Thyroid gland (tissue), 4 donors: ENCODE measurements around the gene TMEM52. TPM values are rescaled to one million over a fixed set of nuclear protein-coding genes. Genes with fewer than 3 reads are reported as not detected.

Experiments used
- DNase-seq, 2 donors: peaks; one replicate each; pipeline ENCODE4 v3.0.0-alpha.2; 2019
- H3K27ac ChIP-seq, 3 donors: fragments of 200-600 bp; sonication (generic); 1 replicate in 2 of 3; 2 replicates in 1 of 3; pipeline ENCODE4 v1.5.1; 2016 to 2019; ENCODE audit warnings: mild to moderate bottlenecking in 1 of 3, moderate library complexity in 1 of 3
- H3K27me3 ChIP-seq: fragments of 200-600 bp; sonication (generic); one replicate; pipeline ENCODE4 v1.5.1; 2019
- H3K36me3 ChIP-seq, 2 donors: fragments of 200-600 bp; sonication (generic); one replicate each; pipeline ENCODE4 v1.5.1; 2016 to 2019
- H3K4me1 ChIP-seq, 2 donors: fragments of 200-600 bp; sonication (generic); one replicate each; pipeline ENCODE4 v1.5.1; 2017 to 2019
- H3K4me3 ChIP-seq, 3 donors: fragments of 200-600 bp; sonication (generic); replicated peaks in 1 of 3; 1 replicate in 2 of 3; 2 replicates in 1 of 3; pipeline ENCODE4 v1.5.1; 2016; ENCODE audit warnings: mild to moderate bottlenecking in 1 of 3
- H3K9me3 ChIP-seq: fragments of 200-600 bp; sonication (generic); one replicate; pipeline ENCODE4 v1.5.1; 2017
- CTCF ChIP-seq, 6 experiments: fragments of 200-600 bp in 3 of 6; fragments of 450-650 bp in 3 of 6; sonication (generic) in 3 of 6; IDR thresholded peaks; one replicate each; pipeline ENCODE4 v1.5.1; 2016 to 2019; ENCODE audit warnings: antibody characterized with exemption in 6 of 6, mild to moderate bottlenecking in 2 of 6, inconsistent platforms in 1 of 6, moderate library complexity in 1 of 6
- POLR2A ChIP-seq, 2 donors: fragments of 450-650 bp; IDR thresholded peaks; one replicate each; pipeline ENCODE4 v1.6.1; 2017; ENCODE audit warnings: antibody characterized with exemption in 2 of 2, mild to moderate bottlenecking in 2 of 2, moderate library complexity in 1 of 2
- WGBS, 2 donors: methylation state at CpG; one replicate each; pipeline ENCODE4 v1.1.5; 2017; 5-methylcytosine and 5-hydroxymethylcytosine counted together
- intact Hi-C: fragments of 100-400 bp; cut with DNase I; formaldehyde crosslinking; loops from one replicate; pipeline ENCODE4 v1.15.1; 2023
- total RNA-seq, 4 donors: library from RNA; depleted of rRNA; stranded (reverse); fragments of >200 nt; gene quantifications; one replicate each; pipeline ENCODE4 v1.2.3, GENCODE V29; 2016

TMEM52 gene
- total RNA-seq, 4 donors from 2014 or later: not detected

GRCh38 chr1:1924849-1925248, 5.8 kb upstream of the TMEM52 start:
- WGBS, 2 donors: 94 to 95% methylated on average over 21 of the region's 21 CpGs
- no peak for DNase-seq
- H3K4me1 ChIP-seq: peaks cover 0 to under 1% of the 10 kb centered on the region in 2 donors

GRCh38 chr1:1924386-1924785, 5.3 kb upstream of the TMEM52 start:
- no peak for DNase-seq
- 42 to 64% methylated on average over 6 to 10 of the region's 18 CpGs for WGBS, 2 donors

More at GRCh38 chr1:1924849-1925248, 5.8 kb upstream of the TMEM52 start:
- H3K9me3 ChIP-seq: no peaks in the 10 kb centered on the region
- H3K27ac ChIP-seq: no peak overlapping the region
- H3K36me3 ChIP-seq: no peaks in the 10 kb centered on the region
- H3K4me3 ChIP-seq: no peak overlapping the region
- H3K27me3 ChIP-seq: no peaks in the 10 kb centered on the region
- intact Hi-C loops: no loop called here
- no peak for TF ChIP-seq CTCF (IDR thresholded peaks at IDR 0.05)
- no peak for TF ChIP-seq POLR2A (IDR thresholded peaks at IDR 0.05)

GRCh38 chr1:1922956-1923833, 4.1 kb upstream of the TMEM52 start:
- TF ChIP-seq POLR2A (IDR thresholded peaks at IDR 0.05): no peak
- TF ChIP-seq CTCF (IDR thresholded peaks at IDR 0.05): no peak
- Histone ChIP-seq H3K4me1 (peaks cover 7 to 15% of the 10 kb centered on the region in 2 donors), H3K27ac (no peak overlapping the region), H3K27me3 (no peaks in the 10 kb centered on the region), H3K36me3 (no peaks in the 10 kb centered on the region), H3K4me3 (no peak overlapping the region), H3K9me3 (no peaks in the 10 kb centered on the region)
- 82 to 84% methylated on average over 24 to 26 of the region's 29 CpGs for WGBS, 2 donors
- intact Hi-C loops: no loop called here
- no peak for DNase-seq

More at GRCh38 chr1:1924386-1924785, 5.3 kb upstream of the TMEM52 start:
- Histone ChIP-seq H3K9me3 (no peaks in the 10 kb centered on the region), H3K27me3 (no peaks in the 10 kb centered on the region), H3K4me3 (no peak overlapping the region), H3K27ac (no peak overlapping the region), H3K36me3 (no peaks in the 10 kb centered on the region), H3K4me1 (peaks cover 0 to 5% of the 10 kb centered on the region in 2 donors)
- TF ChIP-seq POLR2A (IDR thresholded peaks at IDR 0.05) (no peak), CTCF (IDR thresholded peaks at IDR 0.05) (no peak)
- intact Hi-C loops: no loop called here

GRCh38 chr1:1922702-1922955, 3.5 kb upstream of the TMEM52 start:
- H3K27ac ChIP-seq: no peak overlapping the region
- no peak for TF ChIP-seq CTCF (IDR thresholded peaks at IDR 0.05)
- TF ChIP-seq POLR2A (IDR thresholded peaks at IDR 0.05): no peak
- intact Hi-C loops: no loop called here
- DNase-seq: no peak
- no peaks in the 10 kb centered on the region for H3K27me3 ChIP-seq
- H3K9me3 ChIP-seq: no peaks in the 10 kb centered on the region
- WGBS, 2 donors: 90% methylated on average over 6 of the region's 6 CpGs; no CpG with 5 or more reads in 1 of the 2 donors
- H3K36me3 ChIP-seq: no peaks in the 10 kb centered on the region
- no peak overlapping the region for H3K4me3 ChIP-seq
- peaks cover 7 to 18% of the 10 kb centered on the region in 2 donors for H3K4me1 ChIP-seq

GRCh38 chr1:1921901-1922701, 3.0 kb upstream of the TMEM52 start:
- intact Hi-C loops: no loop called here
- Histone ChIP-seq H3K4me3 (no peak overlapping the region), H3K27ac (no peak overlapping the region), H3K27me3 (no peaks in the 10 kb centered on the region), H3K36me3 (no peaks in the 10 kb centered on the region), H3K4me1 (peaks cover 7 to 18% of the 10 kb centered on the region in 2 donors), H3K9me3 (no peaks in the 10 kb centered on the region)
- DNase-seq: no peak
- 89 to 96% methylated on average over 4 to 14 of the region's 16 CpGs for WGBS, 2 donors
- TF ChIP-seq CTCF (IDR thresholded peaks at IDR 0.05): no peak
- TF ChIP-seq POLR2A (IDR thresholded peaks at IDR 0.05): no peak
